Hypothalamus (tissue), 51 donors: ENCODE results near the gene KCND1.

Source experiments
- DNase-seq, 51 donors: peaks; one replicate each; lab custom pipeline; 2025; lab: John Stamatoyannopoulos, UW

The KCND1 gene

GRCh38 chrX:48914593-48915493, 56.8 kb downstream of the KCND1 start:
- DNase-seq, result no peak

GRCh38 chrX:48913605-48914366, 57.9 kb downstream of the KCND1 start:
- no peak for DNase-seq

- DNase-seq, result peak; percentile 1 to 85 (median 67)
Observed at GRCh38 chrX:48911412-48912182, 60.0 kb downstream of the KCND1 start, which contains the start of gene SLC35A2. SLC35A2 (minus strand) TSS chrX:48911646; CDS start chrX:48911636, 10 bp downstream.
